HAP-1 (cell line): ENCODE data around the gene RPE.

Experiments
- DNase-seq, 2 experiments: peaks; one replicate each; pipeline ENCODE4 v3.0.0-alpha.2; 2016 to 2020; ENCODE audit warnings: low spot score in 2 of 2
- H3K27me3 ChIP-seq: fragments of 250-450 bp; sonication (Bioruptor Pico); 2 replicates; pipeline ENCODE4 v1.5.1; 2020; ENCODE audit warnings: low read depth, mild to moderate bottlenecking, moderate library complexity
- H3K36me3 ChIP-seq: fragments of 250-450 bp; sonication (Bioruptor Pico); replicated peaks from 2 replicates; pipeline ENCODE4 v1.5.1; 2020; ENCODE audit warnings: mild to moderate bottlenecking
- H3K4me1 ChIP-seq: fragments of 250-450 bp; sonication (Bioruptor Pico); 2 replicates; pipeline ENCODE4 v1.5.1; 2020; ENCODE audit warnings: mild to moderate bottlenecking
- H3K4me3 ChIP-seq: fragments of 250-450 bp; sonication (Bioruptor Pico); 2 replicates; pipeline ENCODE4 v1.5.1; 2020; ENCODE audit warnings: mild to moderate bottlenecking, moderate library complexity
- H3K9me3 ChIP-seq: fragments of 250-450 bp; sonication (Bioruptor Pico); 2 replicates; pipeline ENCODE4 v1.5.1; 2020; ENCODE audit warnings: mild to moderate bottlenecking, moderate library complexity
- in situ Hi-C: fragments of 300-500 bp; cut with MboI; formaldehyde crosslinking; loops from 3 replicates; pipeline ENCODE4 v1.14.3; 2020; ENCODE audit warnings: low sequenced_read_pairs, inconsistent platforms, mixed read lengths

The RPE gene

DNA sequence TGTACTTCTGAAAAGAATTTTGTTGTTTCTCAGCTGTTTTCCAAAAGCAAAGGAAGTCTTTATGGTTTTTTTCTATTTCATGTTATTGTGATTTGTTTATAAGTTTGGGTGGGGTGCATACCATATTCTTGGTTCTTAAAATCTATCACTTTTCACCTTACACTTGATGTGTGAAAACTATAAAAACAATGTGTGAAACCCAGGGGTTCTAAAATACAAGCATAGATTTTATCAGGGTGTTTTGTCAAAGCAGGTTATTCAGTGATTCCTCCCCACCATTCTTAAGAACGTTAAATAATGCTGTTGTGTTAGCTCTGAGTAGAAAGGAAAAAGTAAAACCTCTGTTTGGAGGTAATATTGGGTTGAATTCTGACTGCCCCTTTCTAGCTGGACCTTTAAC lies 17.7 kb downstream of the RPE start:
- Histone ChIP-seq H3K27me3 (no peaks in the 10 kb centered on the region), H3K4me1 (no peaks in the 10 kb centered on the region), H3K36me3 (peaks cover 89% of the 10 kb centered on the region), H3K9me3 (no peaks in the 10 kb centered on the region), H3K4me3 (no peak overlapping the region)
- in situ Hi-C loops, result no loop called here
- DNase-seq, result no peak

DNA sequence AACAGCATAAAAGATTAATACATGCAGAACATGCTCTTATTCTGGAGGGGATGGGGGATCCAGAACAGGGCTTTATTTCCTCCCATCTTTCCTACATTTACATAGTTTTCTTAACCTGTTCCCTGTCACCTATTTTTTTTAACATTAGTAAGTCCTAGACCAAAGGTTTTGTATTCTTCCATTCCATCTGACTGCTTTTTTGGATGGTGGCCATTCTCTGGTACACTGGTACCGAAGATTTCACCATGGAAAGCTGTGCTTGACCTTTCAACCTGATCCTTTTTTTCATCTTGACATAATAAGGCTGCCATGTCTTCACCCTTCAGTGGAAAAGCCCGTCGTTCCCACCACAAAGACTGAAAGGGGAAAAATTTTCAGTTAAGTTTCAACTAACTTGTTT lies 20.4 kb downstream of the RPE start:
- no peaks in the 10 kb centered on the region for H3K27me3 ChIP-seq
- DNase-seq, result no peak
- H3K36me3 ChIP-seq, result peaks cover 75% of the 10 kb centered on the region
- in situ Hi-C loops, result no loop called here
- no peak overlapping the region for H3K4me3 ChIP-seq
- H3K9me3 ChIP-seq, result no peaks in the 10 kb centered on the region
- H3K4me1 ChIP-seq, result no peaks in the 10 kb centered on the region

DNA sequence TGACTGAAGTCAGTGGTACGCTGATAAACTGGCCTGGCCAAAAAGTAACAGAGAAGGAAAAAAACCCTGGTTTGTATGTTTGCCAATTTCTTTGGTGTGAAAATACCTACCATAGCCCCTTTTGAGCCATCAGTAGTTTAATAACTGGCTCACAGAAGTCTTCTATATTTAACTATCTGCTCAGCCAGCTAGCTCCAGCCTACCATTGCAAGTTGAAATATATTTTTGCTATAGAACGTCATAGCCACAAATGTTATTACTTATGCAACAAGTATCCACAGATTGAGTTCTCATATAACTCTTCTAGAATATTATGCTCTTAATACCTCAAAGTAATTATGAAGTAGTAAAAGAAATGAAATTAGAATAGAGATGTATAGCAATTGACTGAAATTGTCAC lies 25.2 kb downstream of the RPE start:
- H3K4me1 ChIP-seq, result no peaks in the 10 kb centered on the region
- H3K9me3 ChIP-seq, result no peaks in the 10 kb centered on the region
- no peak for DNase-seq
- H3K4me3 ChIP-seq, result no peak overlapping the region
- in situ Hi-C loops, result no loop called here
- no peaks in the 10 kb centered on the region for H3K27me3 ChIP-seq
- peaks cover 37% of the 10 kb centered on the region for H3K36me3 ChIP-seq

DNA sequence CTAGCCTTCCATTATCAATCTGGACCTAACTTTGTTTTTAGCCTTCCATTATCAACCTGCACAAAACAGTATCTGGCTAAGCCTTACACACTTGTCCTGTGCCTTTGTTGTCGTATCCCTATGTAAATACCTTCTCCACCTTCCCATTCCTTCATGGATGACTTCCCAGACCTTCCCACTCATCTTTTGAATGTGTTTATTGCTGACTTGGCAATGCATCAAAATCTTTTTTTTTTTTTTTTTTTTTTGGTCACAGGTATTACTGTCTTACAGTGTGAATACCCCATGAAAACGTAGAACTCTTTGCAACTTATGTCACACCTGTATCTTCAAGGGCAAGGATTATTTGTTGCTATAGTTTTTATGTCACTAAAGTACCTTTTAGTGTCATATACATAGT lies 25.7 kb downstream of the RPE start:
- DNase-seq, result no peak
- in situ Hi-C loops, result no loop called here
- Histone ChIP-seq H3K4me1 (no peaks in the 10 kb centered on the region), H3K9me3 (no peaks in the 10 kb centered on the region), H3K27me3 (no peaks in the 10 kb centered on the region), H3K4me3 (no peak overlapping the region), H3K36me3 (peaks cover 33% of the 10 kb centered on the region)

DNA sequence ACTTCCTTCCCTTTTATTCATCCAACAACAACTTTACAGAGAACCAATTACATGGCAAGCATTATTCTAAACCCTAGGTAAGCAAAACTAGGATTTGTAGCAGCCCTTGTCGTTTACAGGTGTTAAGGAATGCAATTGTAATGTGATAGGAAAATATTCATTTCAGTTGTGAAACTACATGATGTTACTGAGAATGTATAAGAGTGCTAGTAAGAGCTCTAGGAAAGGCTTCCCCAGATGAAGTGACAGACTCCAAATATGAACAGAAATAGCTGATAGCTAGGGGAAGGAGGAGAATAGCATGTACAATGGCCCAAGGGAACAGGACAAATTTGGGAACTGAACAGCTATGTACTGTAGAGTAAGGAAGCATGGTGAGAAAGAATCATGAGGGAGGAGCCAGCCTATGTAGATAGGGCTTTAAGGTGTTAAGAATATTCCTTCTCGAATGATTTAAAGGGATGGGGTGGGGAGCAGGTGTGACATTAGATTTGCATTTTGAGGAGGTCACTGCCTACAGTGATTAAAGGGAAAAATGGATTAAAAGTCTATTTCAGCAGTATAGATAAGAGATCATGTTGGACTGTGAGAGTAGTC lies 31.7 kb downstream of the RPE start:
- Histone ChIP-seq H3K4me1 (no peaks in the 10 kb centered on the region), H3K9me3 (no peaks in the 10 kb centered on the region)
- in situ Hi-C loops, result no loop called here

DNA sequence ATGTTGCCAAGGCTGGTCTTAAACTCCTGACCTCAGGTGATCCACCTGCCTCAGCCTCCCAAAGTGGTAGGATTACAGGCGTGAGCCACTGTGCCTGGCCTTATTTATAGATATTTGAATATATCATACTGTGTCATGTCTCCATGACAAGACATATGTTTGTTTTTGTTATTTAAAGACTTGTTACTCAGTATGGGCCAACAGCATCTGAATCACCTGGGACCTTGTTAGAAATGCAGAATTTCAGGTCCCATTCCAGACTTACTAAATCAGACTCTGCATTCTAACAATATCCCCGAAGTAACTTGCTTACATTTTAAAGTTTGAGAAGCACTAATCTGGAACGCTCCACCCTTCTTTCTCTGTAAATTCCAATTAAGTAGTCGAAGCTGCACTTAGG lies 33.2 kb downstream of the RPE start:
- no peaks in the 10 kb centered on the region for H3K4me1 ChIP-seq
- in situ Hi-C loops, result no loop called here

More for the DNA sequence above, 31.7 kb downstream of the RPE start:
- H3K4me3 ChIP-seq, result no peak overlapping the region
- no peaks in the 10 kb centered on the region for H3K27me3 ChIP-seq
- no peak for DNase-seq
- no peaks in the 10 kb centered on the region for H3K36me3 ChIP-seq

DNA sequence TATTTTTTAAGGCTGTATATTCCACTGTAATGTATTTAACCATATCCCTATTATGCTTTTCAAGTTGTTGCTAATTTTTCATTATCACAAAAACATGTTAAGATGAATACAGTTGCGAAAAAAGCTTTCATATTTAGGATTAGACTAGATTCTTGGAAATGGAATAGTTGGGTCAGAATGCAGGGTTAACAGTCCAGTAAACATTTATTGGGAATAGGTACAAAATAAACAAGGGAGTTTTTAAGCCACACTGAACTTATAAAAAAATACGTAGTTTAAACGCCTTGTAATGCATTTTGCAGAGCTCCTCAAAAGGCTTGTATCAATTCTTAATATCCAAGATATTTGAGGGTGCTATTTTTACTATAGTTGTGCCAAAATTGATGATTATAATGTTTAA lies 35.6 kb downstream of the RPE start:
- DNase-seq, result no peak
- H3K36me3 ChIP-seq, result no peaks in the 10 kb centered on the region
- H3K27me3 ChIP-seq, result no peaks in the 10 kb centered on the region
- H3K4me1 ChIP-seq, result no peaks in the 10 kb centered on the region
- no peak overlapping the region for H3K4me3 ChIP-seq
- no peaks in the 10 kb centered on the region for H3K9me3 ChIP-seq
- in situ Hi-C loops, result no loop called here

More for the DNA sequence above, 33.2 kb downstream of the RPE start:
- no peaks in the 10 kb centered on the region for H3K9me3 ChIP-seq
- H3K27me3 ChIP-seq, result no peaks in the 10 kb centered on the region
- H3K4me3 ChIP-seq, result no peak overlapping the region
- H3K36me3 ChIP-seq, result no peaks in the 10 kb centered on the region
- no peak for DNase-seq

DNA sequence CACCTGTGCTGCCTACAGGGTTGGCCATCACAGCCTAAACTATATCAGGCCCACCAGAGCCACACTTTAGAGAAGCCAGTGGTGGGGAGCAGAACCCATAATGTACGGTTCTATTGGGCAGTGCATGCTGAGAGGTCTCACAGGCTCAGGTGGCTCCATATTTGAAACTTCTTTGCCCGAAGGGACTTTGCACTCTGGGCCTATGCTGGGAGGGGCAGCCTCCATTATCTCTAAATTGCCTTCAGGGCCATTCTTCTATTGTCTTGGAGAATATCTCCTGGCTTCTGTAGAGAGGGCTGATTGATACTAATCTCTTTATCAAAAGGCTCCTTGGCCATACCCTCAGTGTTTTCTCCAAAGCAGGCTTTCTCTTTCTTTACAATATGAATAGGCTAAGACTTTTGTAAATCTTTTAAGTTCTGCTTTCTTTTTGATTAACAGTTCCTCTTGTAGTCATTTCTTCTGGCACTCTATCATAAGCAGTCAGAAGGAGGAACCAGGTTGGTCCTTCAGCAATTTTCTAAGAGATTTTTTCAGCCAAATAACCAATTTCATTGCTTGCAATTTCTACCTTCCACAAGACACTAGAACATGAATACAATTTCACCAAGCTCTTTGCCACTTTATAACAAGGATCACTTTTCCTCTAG lies 44.5 kb downstream of the RPE start:
- Histone ChIP-seq H3K9me3 (no peaks in the 10 kb centered on the region), H3K27me3 (no peaks in the 10 kb centered on the region), H3K4me1 (peaks cover 4% of the 10 kb centered on the region), H3K4me3 (no peak overlapping the region), H3K36me3 (no peaks in the 10 kb centered on the region)
- peak; percentile 51 to 78 for DNase-seq
- in situ Hi-C loops, result no loop called here

DNA sequence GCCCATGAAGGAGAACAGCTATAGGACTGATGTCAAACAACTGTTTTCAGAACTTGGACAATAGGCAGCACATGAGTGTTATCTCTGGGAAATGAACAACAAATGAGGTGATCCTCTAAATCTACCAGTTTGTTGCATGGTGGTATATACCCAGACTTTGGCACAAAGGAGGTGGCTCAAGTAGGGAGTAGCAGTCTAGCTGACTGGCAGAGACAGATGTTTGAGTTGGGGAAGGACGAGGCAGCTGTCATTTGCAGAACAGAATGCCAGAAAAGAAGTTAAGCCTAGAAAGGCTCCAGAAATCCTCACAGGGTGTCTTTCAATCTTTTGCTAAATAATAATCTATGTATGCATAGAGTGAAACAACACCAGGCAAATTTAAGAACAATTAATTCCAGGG lies 47.4 kb downstream of the RPE start:
- peaks cover 4% of the 10 kb centered on the region for H3K4me1 ChIP-seq
- DNase-seq, result no peak
- no peaks in the 10 kb centered on the region for H3K27me3 ChIP-seq
- in situ Hi-C loops, result no loop called here
- no peaks in the 10 kb centered on the region for H3K36me3 ChIP-seq
- 0 out of 2 replicates have a peak, but pooled peaks cover 2% of the 10 kb centered on the region for H3K9me3 ChIP-seq
- H3K4me3 ChIP-seq, result no peak overlapping the region

DNA sequence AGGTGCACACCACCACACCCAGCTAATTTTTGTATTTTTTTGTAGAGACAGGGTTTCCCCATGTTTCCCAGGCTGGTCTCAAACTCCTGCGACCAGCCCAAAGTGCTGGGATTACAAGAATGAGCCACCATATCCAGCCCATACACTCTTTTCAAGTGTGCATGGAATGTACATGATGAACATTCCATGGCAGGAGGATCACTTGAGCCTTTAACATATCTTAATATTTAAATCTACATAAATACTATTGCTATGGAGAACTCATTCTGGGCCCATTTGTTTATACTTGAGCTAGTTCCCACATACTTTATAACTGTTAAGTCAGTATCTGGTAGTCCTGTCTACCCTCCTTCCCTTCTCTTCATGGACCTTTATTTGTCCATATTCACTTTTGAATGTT lies 48.4 kb downstream of the RPE start:
- Histone ChIP-seq H3K4me1 (peaks cover 4% of the 10 kb centered on the region), H3K4me3 (no peak overlapping the region), H3K9me3 (0 out of 2 replicates have a peak, but pooled peaks cover 2% of the 10 kb centered on the region), H3K27me3 (no peaks in the 10 kb centered on the region), H3K36me3 (no peaks in the 10 kb centered on the region)
- in situ Hi-C loops, result no loop called here
- no peak for DNase-seq

DNA sequence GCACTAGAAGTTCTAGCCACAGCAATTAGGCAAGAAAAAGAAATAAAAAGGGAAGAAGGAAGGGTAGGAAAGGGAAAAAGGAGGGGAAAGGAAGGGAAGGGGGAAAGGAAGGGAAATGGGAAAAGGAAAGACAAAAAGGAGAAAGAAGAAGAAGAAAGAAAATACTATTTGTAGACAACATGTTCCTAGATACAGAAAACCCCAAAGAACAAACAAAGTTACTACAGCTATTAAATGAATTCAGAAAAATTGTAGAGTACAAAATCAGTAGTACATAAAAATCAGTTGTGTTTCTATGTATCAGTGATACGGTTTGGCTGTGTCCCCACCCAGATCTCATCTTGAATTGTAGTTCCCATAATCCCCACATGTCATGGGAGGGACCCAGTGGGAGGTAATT lies 52.3 kb downstream of the RPE start:
- no peaks in the 10 kb centered on the region for H3K4me1 ChIP-seq
- in situ Hi-C loops, result no loop called here
- no peaks in the 10 kb centered on the region for H3K36me3 ChIP-seq
- 0 out of 2 replicates have a peak, but pooled peaks cover 2% of the 10 kb centered on the region for H3K9me3 ChIP-seq
- no peaks in the 10 kb centered on the region for H3K27me3 ChIP-seq
- no peak overlapping the region for H3K4me3 ChIP-seq
- DNase-seq, result no peak

DNA sequence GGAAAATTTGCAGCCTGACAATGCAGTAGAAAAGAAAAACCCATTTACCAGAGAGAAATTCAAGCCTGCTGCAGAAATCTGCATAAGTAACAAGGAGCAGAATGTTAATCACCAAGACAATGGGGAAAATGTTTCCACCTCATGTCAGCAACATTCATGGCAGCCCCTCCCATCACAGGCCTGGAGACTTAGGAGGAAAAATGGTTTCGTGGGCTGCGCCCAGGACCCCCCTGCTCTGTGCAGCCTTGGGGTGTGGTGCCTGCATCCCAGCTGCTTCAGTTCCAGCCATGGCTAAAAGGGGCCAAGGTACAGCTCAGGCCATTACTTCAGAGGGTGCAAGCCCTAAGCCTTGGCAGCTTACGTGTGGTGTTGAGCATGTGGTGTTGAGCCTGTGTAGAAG lies 53.4 kb downstream of the RPE start:
- Histone ChIP-seq H3K4me1 (no peaks in the 10 kb centered on the region), H3K27me3 (no peaks in the 10 kb centered on the region), H3K9me3 (0 out of 2 replicates have a peak, but pooled peaks cover 2% of the 10 kb centered on the region), H3K36me3 (no peaks in the 10 kb centered on the region), H3K4me3 (no peak overlapping the region)
- in situ Hi-C loops, result no loop called here
- no peak for DNase-seq

DNA sequence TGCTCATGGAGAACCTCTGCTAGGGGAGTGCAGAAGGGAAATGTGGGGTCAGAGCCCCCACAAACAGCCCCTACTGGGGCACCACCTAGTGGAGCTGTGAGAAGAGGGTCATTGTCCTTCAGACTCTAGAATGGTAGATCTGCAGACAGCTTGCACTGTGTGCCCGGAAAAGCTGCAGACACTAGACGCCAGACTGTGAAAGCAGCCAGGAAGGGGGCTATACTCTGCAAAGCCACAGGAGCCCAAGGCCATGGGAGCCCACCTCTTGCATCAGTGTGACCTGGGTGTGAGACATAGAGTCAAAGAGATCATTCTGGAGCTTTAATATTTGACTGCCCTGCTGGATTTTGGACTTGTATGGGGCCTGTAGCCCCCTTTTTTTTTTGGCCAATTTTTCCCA lies 60.9 kb downstream of the RPE start:
- H3K36me3 ChIP-seq, result no peaks in the 10 kb centered on the region
- H3K4me3 ChIP-seq, result no peak overlapping the region
- H3K27me3 ChIP-seq, result no peaks in the 10 kb centered on the region
- no peaks in the 10 kb centered on the region for H3K4me1 ChIP-seq
- H3K9me3 ChIP-seq, result no peaks in the 10 kb centered on the region
- no peak for DNase-seq
- in situ Hi-C loops, result no loop called here
